Stimulated activated CD4-positive, alpha-beta T cell treated with anti-CD3 and anti-CD28 coated beads, Interleukin-15, amount 100 ng/mL, for 1 hour (primary cell): ENCODE data around the gene C9orf85.
"Not testable (repeated sequence)": the region's sequence is repeated elsewhere in the genome, so short reads cannot be mapped to it uniquely, and the experiment has no call there.

ENCODE experiments used
- DNase-seq, 2 donors: peaks; one replicate each; pipeline ENCODE4 v3.0.0-alpha.2; 2020; ENCODE audit warnings: low read depth in 1 of 2, low spot score in 1 of 2

The C9orf85 gene

GRCh38 chr9:71990466-71990865 lies 79.0 kb downstream of the C9orf85 start:
- DNase-seq = no peak

GRCh38 chr9:72005451-72005850 lies 94.0 kb downstream of the C9orf85 start:
- DNase-seq = no peak

- no peak for DNase-seq
These were observed 95.1 kb downstream of the C9orf85 start for GRCh38 chr9:72006501-72006900.

GRCh38 chr9:72007726-72008125 lies 96.3 kb downstream of the C9orf85 start:
- not testable (repeated sequence) for DNase-seq

DNA sequence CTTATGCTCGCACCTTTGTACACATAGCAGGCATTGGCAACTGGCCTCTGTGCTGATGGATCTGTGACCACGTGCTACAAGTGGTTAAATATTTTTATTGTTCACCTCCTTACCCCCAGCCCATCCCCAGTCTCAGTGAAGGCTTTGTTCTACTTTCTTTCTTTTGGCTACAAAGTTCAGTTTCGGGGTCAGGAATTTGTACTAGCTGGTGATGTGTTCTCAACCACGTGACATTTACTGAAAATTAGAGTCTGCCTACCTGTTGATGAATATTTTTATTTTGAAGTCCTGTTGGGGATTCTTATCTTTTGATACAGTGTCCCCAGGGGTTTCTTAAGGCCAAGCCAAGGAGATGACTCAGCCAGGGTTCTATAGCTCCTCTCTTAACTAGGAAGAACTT lies 101.2 kb downstream of the C9orf85 start:
- DNase-seq = no peak

GRCh38 chr9:72013292-72013760 lies 101.9 kb downstream of the C9orf85 start:
- DNase-seq = no peak

DNA sequence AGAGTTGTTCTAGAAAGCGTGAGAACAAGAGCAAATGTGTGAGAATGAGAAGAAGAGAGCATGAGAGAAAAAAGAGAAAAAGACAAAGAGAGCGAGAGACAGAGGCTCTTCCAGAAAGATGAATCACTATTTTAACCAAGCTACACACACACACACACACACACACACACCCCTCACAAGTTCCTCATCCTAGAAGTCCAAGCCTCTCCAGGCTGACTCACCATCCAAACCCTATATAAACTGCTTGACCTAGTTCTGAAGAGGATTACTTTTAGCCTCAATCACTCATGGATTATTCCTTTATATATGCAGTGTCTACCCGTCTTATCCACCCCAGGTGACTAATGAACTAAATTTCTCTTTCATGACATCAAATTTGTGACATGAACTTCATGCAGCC lies 111.4 kb downstream of the C9orf85 start:
- DNase-seq = no peak
